Kidney (tissue), 14 donors: Measurements from ENCODE around the gene WFS1. TPM values are rescaled to one million over a fixed set of nuclear protein-coding genes. Genes with fewer than 3 reads are reported as not detected.

Experiments
- DNase-seq, 5 donors: peaks; one replicate each; pipeline ENCODE4 v3.0.0-alpha.2; 2013 to 2020
- FAIRE-seq: peaks from 2 replicates; lab custom pipeline; 2012; peaks lifted over from hg19 to GRCh38; lab: Jason Lieb, UNC
- H3K27ac ChIP-seq, 2 donors: one replicate each; pipeline ENCODE4 v1.7.0; 2013; ENCODE audit warnings: low read depth in 2 of 2, low read length in 2 of 2, inconsistent platforms in 1 of 2
- H3K27me3 ChIP-seq: one replicate; pipeline ENCODE4 v1.7.1; 2013; ENCODE audit warnings: low read length, inconsistent platforms; ENCODE audit not compliant: control insufficient read depth, insufficient read depth
- H3K36me3 ChIP-seq, 3 donors: one replicate each; pipeline versions ENCODE4 v1.7.0 to v1.7.1; 2013; ENCODE audit warnings: low read length in 3 of 3, control low read depth in 1 of 3, inconsistent platforms in 1 of 3; ENCODE audit not compliant: insufficient read depth in 3 of 3, control insufficient read depth in 2 of 3
- H3K4me1 ChIP-seq, 3 donors: one replicate each; pipeline versions ENCODE4 v1.7.0 to v1.7.1; 2013; ENCODE audit warnings: low read length in 3 of 3, inconsistent platforms in 1 of 3, low read depth in 1 of 3; ENCODE audit not compliant: control insufficient read depth in 2 of 3, insufficient read depth in 2 of 3
- H3K4me3 ChIP-seq, 3 donors: one replicate each; pipeline versions ENCODE4 v1.7.0 to v1.8.1; 2013; ENCODE audit warnings: low read length in 3 of 3, control low read depth in 1 of 3, inconsistent platforms in 1 of 3
- H3K9ac ChIP-seq, 3 donors: one replicate each; pipeline versions ENCODE4 v1.7.0 to v1.7.1; 2013; ENCODE audit warnings: low read length in 3 of 3, control low read depth in 1 of 3, inconsistent platforms in 1 of 3
- H3K9me3 ChIP-seq, 3 donors: one replicate each; pipeline versions ENCODE4 v1.7.0 to v1.7.1; 2013; ENCODE audit warnings: low read length in 3 of 3, control low read depth in 1 of 3, inconsistent platforms in 1 of 3; ENCODE audit not compliant: control insufficient read depth in 2 of 3, insufficient read depth in 1 of 3
- intact Hi-C: fragments of 100-400 bp; cut with DNase I; formaldehyde crosslinking; loops from one replicate; pipeline ENCODE4 v1.11.1; 2022
- polyA plus RNA-seq: library from polyadenylated mRNA; stranded (reverse); fragments of 350-450 nt; fragmentation: Illumina TruSeq; extraction: RNeasy Lipid Tissue Mini Kit (QIAGEN cat#74804); gene quantifications from one replicate; pipeline ENCODE4 v1.2.3, GENCODE V29; 2014; ENCODE audit warnings: low read depth, low replicate concordance; ENCODE audit not compliant: insufficient read depth
- total RNA-seq: library from RNA; stranded (reverse); fragmentation: NEBNext Ultra II Directional; extraction: Animal tissue kit (Norgen Biotek cat#: 25700); gene quantifications from one replicate; pipeline ENCODE4 v1.2.1, GENCODE V29; 2021
- TF ChIP-seq, protein P1 (sequence below): IDR thresholded peaks from 3 replicates; pipeline ENCODE4 v1.5.1; 2012; ENCODE audit warnings: mild to moderate bottlenecking, moderate library complexity, borderline replicate concordance; ENCODE audit not compliant: insufficient read depth; ENCODE audit errors: extremely low read depth
- donor health status: control.
- donor health status: control.
- donor health status: control.
- donor health status: control.
- donor health status: control.
- donor health status: DM: yes; HTN: yes; CAD: no.
- donor health status: Normal renal cell carcinoma (clear cell type).

The WFS1 gene
- total and polyA plus RNA-seq, 2 donors from 2014 or later: 20.8 to 31.4 TPM

DNA sequence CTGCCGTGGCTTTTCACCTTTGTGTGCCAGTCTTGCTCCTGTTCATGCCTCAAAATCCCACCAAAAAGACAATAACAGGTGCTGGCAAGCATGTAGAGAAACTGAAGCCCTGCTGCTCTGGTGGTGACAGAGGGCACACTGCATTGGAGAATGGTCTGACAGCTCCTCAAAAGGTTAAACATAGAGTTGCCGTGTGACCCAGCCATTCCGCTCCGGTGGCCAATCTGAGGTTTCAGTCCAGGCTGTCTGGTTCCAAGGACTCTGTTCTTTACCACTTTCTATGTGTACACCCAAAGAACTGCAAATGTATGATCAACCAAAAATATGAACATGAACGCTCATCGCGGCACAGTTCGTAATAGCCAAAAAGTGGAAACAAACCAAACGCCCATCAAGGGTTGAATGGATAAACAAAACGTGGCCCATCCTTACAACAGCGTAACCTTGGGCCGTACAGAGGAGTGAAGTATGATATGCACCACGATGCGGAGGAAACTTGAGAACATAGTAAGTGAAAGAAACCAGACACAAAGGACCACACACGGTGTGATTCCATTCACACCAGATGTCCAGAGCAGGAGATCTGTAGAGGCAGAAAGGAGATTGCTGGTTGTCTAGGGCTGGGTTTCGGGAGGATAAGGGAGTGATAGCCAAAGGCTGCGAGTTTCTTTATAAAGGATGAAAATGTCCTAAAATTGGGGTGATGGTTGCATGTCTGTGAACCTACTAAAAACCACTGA, 33.6 kb upstream of the WFS1 start:
- Histone ChIP-seq H3K4me1 (no peaks in the 10 kb centered on the region), H3K27me3 (no peaks in the 10 kb centered on the region), H3K36me3 (no peaks in the 10 kb centered on the region), H3K4me3 (no peak overlapping the region), H3K9ac (no peak overlapping the region), H3K9me3 (no peaks in the 10 kb centered on the region), H3K27ac (no peak overlapping the region)
- FAIRE-seq: no peak
- intact Hi-C loops: no loop called here
- DNase-seq: no peak
- TF ChIP-seq, protein P1, sequence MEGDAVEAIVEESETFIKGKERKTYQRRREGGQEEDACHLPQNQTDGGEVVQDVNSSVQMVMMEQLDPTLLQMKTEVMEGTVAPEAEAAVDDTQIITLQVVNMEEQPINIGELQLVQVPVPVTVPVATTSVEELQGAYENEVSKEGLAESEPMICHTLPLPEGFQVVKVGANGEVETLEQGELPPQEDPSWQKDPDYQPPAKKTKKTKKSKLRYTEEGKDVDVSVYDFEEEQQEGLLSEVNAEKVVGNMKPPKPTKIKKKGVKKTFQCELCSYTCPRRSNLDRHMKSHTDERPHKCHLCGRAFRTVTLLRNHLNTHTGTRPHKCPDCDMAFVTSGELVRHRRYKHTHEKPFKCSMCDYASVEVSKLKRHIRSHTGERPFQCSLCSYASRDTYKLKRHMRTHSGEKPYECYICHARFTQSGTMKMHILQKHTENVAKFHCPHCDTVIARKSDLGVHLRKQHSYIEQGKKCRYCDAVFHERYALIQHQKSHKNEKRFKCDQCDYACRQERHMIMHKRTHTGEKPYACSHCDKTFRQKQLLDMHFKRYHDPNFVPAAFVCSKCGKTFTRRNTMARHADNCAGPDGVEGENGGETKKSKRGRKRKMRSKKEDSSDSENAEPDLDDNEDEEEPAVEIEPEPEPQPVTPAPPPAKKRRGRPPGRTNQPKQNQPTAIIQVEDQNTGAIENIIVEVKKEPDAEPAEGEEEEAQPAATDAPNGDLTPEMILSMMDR: no peak

DNA sequence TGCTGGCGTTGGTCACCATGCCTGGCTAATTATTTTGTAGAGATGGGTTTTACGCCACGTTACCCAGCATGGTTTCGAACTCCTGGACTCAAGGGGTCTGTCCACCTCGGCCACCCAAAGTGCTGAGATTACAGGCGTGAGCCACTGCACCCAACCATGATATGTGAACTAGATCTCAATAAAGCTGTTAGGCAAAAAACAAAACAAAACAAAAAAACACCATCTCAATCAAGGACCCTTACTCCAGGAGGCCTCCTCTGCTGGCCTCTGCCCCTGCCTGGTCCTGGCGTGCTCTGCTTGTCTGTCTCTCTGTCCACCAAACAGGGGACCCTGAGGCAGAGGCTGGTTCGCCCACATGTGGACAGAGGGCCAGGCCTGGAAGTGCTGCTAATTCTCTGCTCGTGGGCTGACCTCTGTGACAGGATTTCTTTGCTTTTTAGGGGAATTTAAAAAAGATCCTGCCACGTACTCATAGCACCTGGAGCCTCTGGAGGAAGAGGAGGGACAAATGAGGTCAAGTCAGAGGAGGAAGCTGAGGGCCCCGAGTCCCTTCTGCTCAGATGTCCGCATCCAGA, 32.7 kb upstream of the WFS1 start:
- no peak for DNase-seq
- H3K27ac ChIP-seq: no peak overlapping the region
- intact Hi-C loops: no loop called here
- TF ChIP-seq, protein P1: no peak
- H3K36me3 ChIP-seq: no peaks in the 10 kb centered on the region
- no peak overlapping the region for H3K9ac ChIP-seq
- H3K4me1 ChIP-seq: no peaks in the 10 kb centered on the region
- no peaks in the 10 kb centered on the region for H3K27me3 ChIP-seq
- no peak for FAIRE-seq
- H3K9me3 ChIP-seq: no peaks in the 10 kb centered on the region
- H3K4me3 ChIP-seq: no peak overlapping the region

DNA sequence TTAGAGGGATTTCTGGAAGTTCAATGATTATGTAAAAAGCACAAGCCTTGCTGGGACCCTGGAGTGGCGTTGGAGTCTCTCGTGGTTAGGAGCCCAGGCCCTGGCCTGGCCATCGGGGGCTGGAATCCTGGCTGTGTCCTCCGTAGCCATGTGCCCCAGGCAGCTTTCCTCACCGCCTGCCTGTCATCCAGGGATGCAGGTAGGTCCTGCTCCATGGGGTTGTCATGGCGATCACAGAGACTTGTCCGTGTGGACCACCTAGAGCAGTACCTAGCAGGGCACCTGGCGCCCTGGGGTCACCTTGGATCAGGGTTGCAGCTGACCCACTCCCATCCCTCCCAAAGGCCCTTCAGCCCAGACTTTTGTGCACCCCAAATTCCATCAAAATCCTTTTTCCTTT, 30.2 kb upstream of the WFS1 start:
- H3K4me3 ChIP-seq: no peak overlapping the region
- no peaks in the 10 kb centered on the region for H3K27me3 ChIP-seq
- FAIRE-seq (no peak), DNase-seq (no peak)
- TF ChIP-seq, protein P1: no peak
- no peak overlapping the region for H3K9ac ChIP-seq
- no peaks in the 10 kb centered on the region for H3K4me1 ChIP-seq
- no peaks in the 10 kb centered on the region for H3K36me3 ChIP-seq
- no peak overlapping the region for H3K27ac ChIP-seq
- intact Hi-C loops: no loop called here
- peaks cover 0 to 3% (median 0%) of the 10 kb centered on the region in 3 donors for H3K9me3 ChIP-seq
